ENCODE results near the gene DPP10.

Gene DPP10

GRCh38 chr2:114685102-114685501 lies 242.7 kb downstream of the DPP10 start:
- POLR2A ChIA-PET: no interaction called here
- TF ChIP-seq NFRKB (IDR thresholded peaks at IDR 0.05) (no peak), ARNT (IDR thresholded peaks at IDR 0.05) (no peak), SP1 (IDR thresholded peaks at IDR 0.05) (no peak), FOXA1 (IDR thresholded peaks at IDR 0.05) (no peak), ELF4 (IDR thresholded peaks at IDR 0.05) (no peak), CTBP1 (IDR thresholded peaks at IDR 0.05; ENCODE audit: borderline replicate concordance) (no peak), FOXK2 (IDR thresholded peaks at IDR 0.05) (no peak), TARDBP (IDR thresholded peaks at IDR 0.05) (no peak)
- CTCF ChIA-PET: no interaction called here
- DNase-seq (ENCODE audit: extremely low spot score): no peak

DNA sequence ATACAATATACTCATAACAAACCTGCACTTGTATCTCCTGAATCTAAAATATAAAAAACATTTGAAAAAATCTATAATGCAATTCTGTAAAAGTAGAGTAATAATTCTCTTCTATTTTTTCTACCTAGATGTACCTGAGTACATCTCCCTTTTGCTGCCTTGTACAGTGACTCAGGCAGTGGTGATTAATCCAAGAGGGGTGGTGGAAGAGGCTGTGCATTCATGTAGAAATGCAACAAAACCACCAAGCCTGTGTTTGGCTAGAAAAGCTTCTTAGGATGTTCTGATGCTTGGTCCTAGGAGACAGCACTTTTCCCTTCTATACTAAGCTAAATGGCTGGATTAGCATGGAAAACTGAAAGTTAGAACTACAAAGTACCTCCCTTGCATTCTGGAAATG lies 245.8 kb downstream of the DPP10 start:
- DNase-seq (ENCODE audit: extremely low spot score): no peak
- POLR2A ChIA-PET: no interaction called here
- CTCF ChIA-PET: no interaction called here
- TF ChIP-seq CTBP1 (IDR thresholded peaks at IDR 0.05; ENCODE audit: borderline replicate concordance): no peak
- TF ChIP-seq FOXA1 (IDR thresholded peaks at IDR 0.05): no peak
- TF ChIP-seq FOXM1 (IDR thresholded peaks at IDR 0.05; ENCODE audit: borderline replicate concordance): no peak
- TF ChIP-seq, protein P1, sequence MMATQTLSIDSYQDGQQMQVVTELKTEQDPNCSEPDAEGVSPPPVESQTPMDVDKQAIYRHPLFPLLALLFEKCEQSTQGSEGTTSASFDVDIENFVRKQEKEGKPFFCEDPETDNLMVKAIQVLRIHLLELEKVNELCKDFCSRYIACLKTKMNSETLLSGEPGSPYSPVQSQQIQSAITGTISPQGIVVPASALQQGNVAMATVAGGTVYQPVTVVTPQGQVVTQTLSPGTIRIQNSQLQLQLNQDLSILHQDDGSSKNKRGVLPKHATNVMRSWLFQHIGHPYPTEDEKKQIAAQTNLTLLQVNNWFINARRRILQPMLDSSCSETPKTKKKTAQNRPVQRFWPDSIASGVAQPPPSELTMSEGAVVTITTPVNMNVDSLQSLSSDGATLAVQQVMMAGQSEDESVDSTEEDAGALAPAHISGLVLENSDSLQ (IDR thresholded peaks at IDR 0.05): no peak
- TF ChIP-seq HDGF (IDR thresholded peaks at IDR 0.05; ENCODE audit: borderline replicate concordance): no peak
- no peak for TF ChIP-seq ZNF384 (IDR thresholded peaks at IDR 0.05)
- no peak for TF ChIP-seq SUZ12 (IDR thresholded peaks at IDR 0.05)
- TF ChIP-seq L3MBTL2 (conservative IDR thresholded peaks at IDR 0.05): no peak
- TF ChIP-seq ELF4 (IDR thresholded peaks at IDR 0.05): no peak
- TF ChIP-seq FOXK2 (IDR thresholded peaks at IDR 0.05): no peak
- TF ChIP-seq SP1 (IDR thresholded peaks at IDR 0.05): no peak
- no peak for TF ChIP-seq TARDBP (IDR thresholded peaks at IDR 0.05)
- TF ChIP-seq NFRKB (IDR thresholded peaks at IDR 0.05): no peak

- DNase-seq (ENCODE audit: extremely low spot score): no peak
- ChIA-PET CTCF (no interaction called here), POLR2A (no interaction called here)
- no peak for TF ChIP-seq SP1 (IDR thresholded peaks at IDR 0.05)
- TF ChIP-seq CTBP1 (IDR thresholded peaks at IDR 0.05; ENCODE audit: borderline replicate concordance): no peak
- TF ChIP-seq ARNT (IDR thresholded peaks at IDR 0.05): no peak
- TF ChIP-seq TARDBP (IDR thresholded peaks at IDR 0.05): no peak
- no peak for TF ChIP-seq BHLHE40 (IDR thresholded peaks at IDR 0.05; ENCODE audit: borderline replicate concordance)
- TF ChIP-seq, protein P1 (IDR thresholded peaks at IDR 0.05): no peak
- TF ChIP-seq FOXA1 (IDR thresholded peaks at IDR 0.05): no peak
- no peak for TF ChIP-seq SUZ12 (IDR thresholded peaks at IDR 0.05)
- TF ChIP-seq LEF1 (IDR thresholded peaks at IDR 0.05; ENCODE audit: borderline replicate concordance): no peak
- TF ChIP-seq FOXK2 (IDR thresholded peaks at IDR 0.05): no peak
- no peak for TF ChIP-seq ZNF384 (IDR thresholded peaks at IDR 0.05)
- no peak for TF ChIP-seq NFRKB (IDR thresholded peaks at IDR 0.05)
- TF ChIP-seq FOXM1 (IDR thresholded peaks at IDR 0.05; ENCODE audit: borderline replicate concordance): no peak
- no peak for TF ChIP-seq L3MBTL2 (conservative IDR thresholded peaks at IDR 0.05)
- no peak for TF ChIP-seq ELF4 (IDR thresholded peaks at IDR 0.05)
- no peak for TF ChIP-seq HDGF (IDR thresholded peaks at IDR 0.05; ENCODE audit: borderline replicate concordance)
Observed at GRCh38 chr2:114698520-114698919, 256.1 kb downstream of the DPP10 start.

DNA sequence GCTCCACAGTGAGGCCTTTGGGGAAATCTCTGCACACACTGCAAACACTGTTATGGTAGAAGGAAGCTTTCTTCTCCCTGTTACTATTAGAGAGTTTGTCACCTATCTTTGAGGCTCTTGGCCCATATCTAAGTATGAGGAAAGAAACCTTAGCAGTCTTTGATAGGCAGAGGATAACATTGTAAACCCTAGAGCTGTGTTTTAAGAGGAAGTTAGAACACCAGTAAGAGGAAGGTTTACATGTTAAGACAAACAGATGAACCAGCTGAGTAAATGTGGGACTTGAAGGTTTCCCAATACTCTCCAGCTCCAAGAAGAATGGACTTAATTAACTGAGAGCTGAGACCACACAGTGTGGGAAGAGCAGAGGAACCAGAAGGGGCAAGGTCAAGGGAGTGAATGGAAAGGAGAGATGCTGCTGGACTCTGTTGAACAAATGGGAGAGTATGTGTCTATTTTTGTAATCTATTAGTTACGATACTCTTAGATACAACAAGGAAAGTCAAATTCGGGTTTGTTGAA lies 257.0 kb downstream of the DPP10 start:
- no peak for TF ChIP-seq ELF4 (IDR thresholded peaks at IDR 0.05)
- TF ChIP-seq ARNT (IDR thresholded peaks at IDR 0.05): no peak
- TF ChIP-seq HDGF (IDR thresholded peaks at IDR 0.05; ENCODE audit: borderline replicate concordance): no peak
- TF ChIP-seq SP1 (IDR thresholded peaks at IDR 0.05): no peak
- no peak for TF ChIP-seq ZNF384 (IDR thresholded peaks at IDR 0.05)
- TF ChIP-seq CTBP1 (IDR thresholded peaks at IDR 0.05; ENCODE audit: borderline replicate concordance): no peak
- no peak for TF ChIP-seq L3MBTL2 (conservative IDR thresholded peaks at IDR 0.05)
- TF ChIP-seq FOXM1 (IDR thresholded peaks at IDR 0.05; ENCODE audit: borderline replicate concordance): no peak
- TF ChIP-seq BHLHE40 (IDR thresholded peaks at IDR 0.05; ENCODE audit: borderline replicate concordance): no peak
- no peak for TF ChIP-seq LEF1 (IDR thresholded peaks at IDR 0.05; ENCODE audit: borderline replicate concordance)
- TF ChIP-seq, protein P1 (IDR thresholded peaks at IDR 0.05): no peak
- no peak for TF ChIP-seq FOXA1 (IDR thresholded peaks at IDR 0.05)
- TF ChIP-seq NFRKB (IDR thresholded peaks at IDR 0.05): no peak
- no peak for TF ChIP-seq SUZ12 (IDR thresholded peaks at IDR 0.05)
- no peak for TF ChIP-seq FOXK2 (IDR thresholded peaks at IDR 0.05)
- no peak for TF ChIP-seq TARDBP (IDR thresholded peaks at IDR 0.05)
- DNase-seq (ENCODE audit: extremely low spot score): no peak
- ChIA-PET CTCF (no interaction called here), POLR2A (no interaction called here)

- DNase-seq (ENCODE audit: extremely low spot score): no peak
- POLR2A ChIA-PET: no interaction called here
- TF ChIP-seq NFRKB (IDR thresholded peaks at IDR 0.05): no peak
- no peak for TF ChIP-seq FOXM1 (IDR thresholded peaks at IDR 0.05; ENCODE audit: borderline replicate concordance)
- TF ChIP-seq TARDBP (IDR thresholded peaks at IDR 0.05): no peak
- TF ChIP-seq L3MBTL2 (conservative IDR thresholded peaks at IDR 0.05): no peak
- TF ChIP-seq ELF4 (IDR thresholded peaks at IDR 0.05): no peak
- CTCF ChIA-PET: no interaction called here
Observed at GRCh38 chr2:114700440-114700839, 258.0 kb downstream of the DPP10 start.

DNA sequence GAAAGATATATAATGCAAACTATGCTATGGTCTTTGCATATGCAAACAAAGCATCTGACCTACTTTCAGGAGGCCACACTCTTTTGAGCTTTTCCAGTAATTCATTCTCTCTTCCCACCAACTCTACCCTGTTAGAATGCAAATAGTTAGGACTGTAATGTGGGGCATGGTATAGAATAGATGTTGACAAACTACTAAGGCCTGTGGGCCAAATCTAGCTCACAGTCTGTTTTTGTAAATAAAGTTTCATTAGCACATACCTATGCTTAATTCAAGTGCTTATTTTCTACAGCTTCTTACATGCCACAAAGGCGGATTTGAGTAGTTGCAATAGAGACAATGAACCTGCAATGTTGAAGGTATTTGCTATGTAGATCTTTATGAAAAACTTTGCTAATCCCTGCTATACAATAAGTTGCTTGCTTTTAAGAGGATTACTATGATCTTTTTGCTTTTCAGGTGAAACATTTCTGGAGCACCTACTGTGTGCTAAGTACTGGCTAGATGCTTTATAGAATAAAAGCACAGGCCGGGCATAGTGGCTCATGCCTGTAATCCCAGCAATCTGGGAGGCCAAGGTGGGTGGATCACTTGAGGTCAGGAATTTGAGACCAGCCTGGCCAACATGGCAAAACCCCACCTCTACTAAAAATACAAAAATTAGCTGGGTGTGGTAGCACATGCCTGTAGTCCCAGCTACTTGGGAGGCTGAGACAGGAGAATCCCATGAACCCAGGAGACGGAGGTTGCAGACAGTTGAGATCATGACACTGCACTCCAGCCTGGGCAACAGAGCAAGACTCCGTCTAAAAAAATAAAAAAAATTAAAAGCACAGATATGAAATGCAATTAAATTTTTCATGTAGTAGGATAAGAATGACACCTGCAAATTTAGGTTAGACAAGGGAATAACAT lies 267.8 kb downstream of the DPP10 start:
- ChIA-PET POLR2A (no interaction called here), CTCF (no interaction called here)
- TF ChIP-seq FOXA1 (IDR thresholded peaks at IDR 0.05): no peak
- no peak for TF ChIP-seq LEF1 (IDR thresholded peaks at IDR 0.05; ENCODE audit: borderline replicate concordance)
- TF ChIP-seq, protein P1 (IDR thresholded peaks at IDR 0.05): no peak
- no peak for TF ChIP-seq NFRKB (IDR thresholded peaks at IDR 0.05)
- no peak for TF ChIP-seq HDGF (IDR thresholded peaks at IDR 0.05; ENCODE audit: borderline replicate concordance)
- TF ChIP-seq TARDBP (IDR thresholded peaks at IDR 0.05): no peak
- TF ChIP-seq SP1 (IDR thresholded peaks at IDR 0.05): no peak
- TF ChIP-seq SUZ12 (IDR thresholded peaks at IDR 0.05): no peak
- TF ChIP-seq L3MBTL2 (conservative IDR thresholded peaks at IDR 0.05): no peak
- no peak for TF ChIP-seq ZNF384 (IDR thresholded peaks at IDR 0.05)
- no peak for TF ChIP-seq ELF4 (IDR thresholded peaks at IDR 0.05)
- TF ChIP-seq CTBP1 (IDR thresholded peaks at IDR 0.05; ENCODE audit: borderline replicate concordance): no peak
- no peak for TF ChIP-seq ARNT (IDR thresholded peaks at IDR 0.05)
- TF ChIP-seq FOXK2 (IDR thresholded peaks at IDR 0.05): no peak
- TF ChIP-seq BHLHE40 (IDR thresholded peaks at IDR 0.05; ENCODE audit: borderline replicate concordance): no peak
- TF ChIP-seq FOXM1 (IDR thresholded peaks at IDR 0.05; ENCODE audit: borderline replicate concordance): no peak
- no peak for DNase-seq (ENCODE audit: extremely low spot score)
